HepG2 (cell line): ENCODE data around the gene ZNF132. TPM values are rescaled to one million over a fixed set of nuclear protein-coding genes. Genes with fewer than 3 reads are reported as not detected.

Source experiments
- CREM ChIP-seq, 2 experiments: sonication (generic) in 1 of 2; formaldehyde crosslinking in 1 of 2; IDR thresholded peaks; 2 replicates each; pipeline versions ENCODE4 v1.4.0 to v1.6.1; 2016 to 2020; ENCODE audit warnings: antibody characterized with exemption in 1 of 2, mild to moderate bottlenecking in 1 of 2, missing genetic modification reagents in 1 of 2
- EHMT2 ChIP-seq: fragments of 200-600 bp; sonication (generic); IDR thresholded peaks from 2 replicates; pipeline ENCODE4 v1.7.0; 2017; ENCODE audit warnings: antibody characterized with exemption, low read depth, low read length, borderline replicate concordance
- EZH2 ChIP-seq: conservative IDR thresholded peaks from 2 replicates; pipeline ENCODE4 v1.6.1; 2012; ENCODE audit warnings: mild to moderate bottlenecking, low read depth, low read length, moderate library complexity
- GMEB1 ChIP-seq: sonication (generic); formaldehyde crosslinking; IDR thresholded peaks from 2 replicates; pipeline ENCODE4 v1.5.1; 2020; ENCODE audit warnings: missing genetic modification reagents, mild to moderate bottlenecking, borderline replicate concordance
- GMEB2 ChIP-seq: IDR thresholded peaks from 2 replicates; pipeline ENCODE4 v1.6.1; 2016; ENCODE audit warnings: missing biosample characterization, missing genetic modification reagents, low read depth
- GPBP1L1 ChIP-seq: sonication (generic); formaldehyde crosslinking; IDR thresholded peaks from 2 replicates; pipeline ENCODE4 v1.5.0; 2020; ENCODE audit warnings: mild to moderate bottlenecking, missing genetic modification reagents
- ISX ChIP-seq: sonication (generic); formaldehyde crosslinking; conservative IDR thresholded peaks from 2 replicates; pipeline ENCODE4 v1.5.0; 2020; ENCODE audit warnings: missing genetic modification reagents
- KDM5A ChIP-seq: fragments of 200-600 bp; sonication (generic); IDR thresholded peaks from 2 replicates; pipeline ENCODE4 v1.7.0; 2018; ENCODE audit warnings: antibody characterized with exemption, mild to moderate bottlenecking, low read length, borderline replicate concordance
- NFE2L2 ChIP-seq: fragments of 150-350 bp; IDR thresholded peaks from 2 replicates; pipeline ENCODE4 v1.6.1; 2014; ENCODE audit warnings: low read length
- POLR2A ChIP-seq, 2 experiments: IDR thresholded peaks; 2 replicates each; pipeline ENCODE4 v1.6.1; 2011; ENCODE audit warnings: low read depth in 2 of 2, low read length in 2 of 2, mild to moderate bottlenecking in 1 of 2, moderate library complexity in 1 of 2; ENCODE audit not compliant: insufficient read depth in 1 of 2
- PRPF4 ChIP-seq: fragments of 200-400 bp; formaldehyde crosslinking; IDR thresholded peaks from 2 replicates; pipeline ENCODE4 v1.6.1; 2016; ENCODE audit warnings: low read length, low read depth; ENCODE audit not compliant: poor library complexity, severe bottlenecking
- SMYD3 ChIP-seq: sonication (generic); formaldehyde crosslinking; IDR thresholded peaks from 2 replicates; pipeline ENCODE4 v1.8.1; 2023; ENCODE audit warnings: mild to moderate bottlenecking, missing genetic modification reagents
- TMF1 ChIP-seq: sonication (generic); formaldehyde crosslinking; IDR thresholded peaks from 2 replicates; pipeline ENCODE4 v1.8.1; 2022; ENCODE audit warnings: low read depth, missing genetic modification reagents
- XRCC5 ChIP-seq: fragments of 200-400 bp; formaldehyde crosslinking; optimal IDR thresholded peaks from 2 replicates; pipeline ENCODE3; 2017; ENCODE audit warnings: mild to moderate bottlenecking, low read length
- YEATS2 ChIP-seq: sonication (generic); formaldehyde crosslinking; IDR thresholded peaks from 2 replicates; pipeline ENCODE4 v1.4.0; 2020; ENCODE audit warnings: missing genetic modification reagents, borderline replicate concordance
- ZBTB10 ChIP-seq: sonication (generic); formaldehyde crosslinking; IDR thresholded peaks from 2 replicates; pipeline ENCODE4 v1.4.0; 2020; ENCODE audit warnings: missing genetic modification reagents, borderline replicate concordance
- ZFP1 ChIP-seq: IDR thresholded peaks from 2 replicates; pipeline ENCODE4 v1.6.1; 2016
- ZKSCAN1 ChIP-seq: fragments of 150-350 bp; IDR thresholded peaks from 2 replicates; pipeline ENCODE4 v1.6.1; 2014; ENCODE audit warnings: low read length
- ZNF282 ChIP-seq: fragments of 450-650 bp; IDR thresholded peaks from 2 replicates; pipeline ENCODE4 v1.6.1; 2018; ENCODE audit not compliant: partially characterized antibody
- ZNF451 ChIP-seq: sonication (generic); formaldehyde crosslinking; IDR thresholded peaks from 2 replicates; pipeline ENCODE4 v1.5.0; 2020; ENCODE audit warnings: mild to moderate bottlenecking, missing genetic modification reagents
- ZNF549 ChIP-seq: sonication (generic); formaldehyde crosslinking; IDR thresholded peaks from 2 replicates; pipeline ENCODE4 v1.5.0; 2020; ENCODE audit warnings: missing genetic modification reagents
- ZNF691 ChIP-seq: sonication (generic); formaldehyde crosslinking; IDR thresholded peaks from 2 replicates; pipeline ENCODE4 v1.4.0; 2020; ENCODE audit warnings: missing genetic modification reagents, low read depth, mild to moderate bottlenecking, borderline replicate concordance
- polyA plus RNA-seq, 8 experiments: library from polyadenylated mRNA; depleted of rRNA in 3 of 8; stranded (reverse) in 7 of 8; unstranded in 1 of 8; fragments of >200 nt; fragmentation: Illumina TruSeq in 4 of 8; extraction: Trizol in 4 of 8; gene quantifications; 2 replicates each; pipeline versions ENCODE4 v1.2.1 to v1.2.3, GENCODE V29; 2011 to 2016; ENCODE audit warnings: low read depth in 4 of 8, missing spikeins in 1 of 8, mixed read lengths in 1 of 8; ENCODE audit not compliant: insufficient read depth in 1 of 8
- total RNA-seq, 5 experiments: library from RNA; depleted of rRNA; stranded (reverse); fragments of >200 nt; fragmentation: Illumina TruSeq; extraction: Trizol; gene quantifications; 2 replicates each; pipeline ENCODE4 v1.2.3, GENCODE V29; 2016; ENCODE audit warnings: low read depth in 1 of 5

ZNF132 gene
- total and polyA plus RNA-seq, 2 of the 13 experiments (the other 11 are each of a cell fraction or from before 2014, with no cell fraction given) = not detected

GRCh38 chr19:58451358-58452101, 11.6 kb upstream of the ZNF132 start, which contains the start of gene ZNF324B (continued):
- no peak for TF ChIP-seq PRPF4
- peak in 1 of 2 experiments; percentile 76; a peak in 2 of 4 replicates for TF ChIP-seq POLR2A (IDR thresholded peaks at IDR 0.05; ENCODE audit: insufficient read depth in 1 of 2, low read depth in 2 of 2, low read length in 2 of 2)
- TF ChIP-seq ZKSCAN1 = no peak
- TF ChIP-seq ZNF549 = no peak
- TF ChIP-seq CREM (IDR thresholded peaks at IDR 0.05) = peak; percentile 76
- no peak for TF ChIP-seq CREM (CRISPR knock-in tag; IDR thresholded peaks at IDR 0.05)
- no peak for TF ChIP-seq NFE2L2
- no peak for TF ChIP-seq GPBP1L1
- peak; percentile 16 for TF ChIP-seq XRCC5
- no peak for TF ChIP-seq EZH2
- TF ChIP-seq YEATS2 (CRISPR knock-in tag) = peak; percentile 40; the same call in 1 of the 2 replicates
- no peak for TF ChIP-seq TMF1
- no peak for TF ChIP-seq ZNF282
- TF ChIP-seq ZFP1 = no peak
- TF ChIP-seq GMEB2 (CRISPR knock-in tag) = peak; percentile 72
- peak; percentile 88 for TF ChIP-seq GMEB1 (CRISPR knock-in tag)
- TF ChIP-seq SMYD3 = no peak
- no peak for TF ChIP-seq ISX (CRISPR knock-in tag)
- TF ChIP-seq ZBTB10 (CRISPR knock-in tag) = no peak
- TF ChIP-seq EHMT2 = no peak
- no peak for TF ChIP-seq ZNF691 (CRISPR knock-in tag)
- TF ChIP-seq KDM5A = peak; percentile 32; the same call in 1 of the 2 replicates
- no peak for TF ChIP-seq ZNF451 (CRISPR knock-in tag)
